NCI-H2107 (cell line): Measurements from ENCODE around the gene ATAD2B.

ENCODE experiments used
- DNase-seq: peaks from one replicate; lab custom pipeline; 2025; lab: John Stamatoyannopoulos, UW

ATAD2B gene

GRCh38 chr2:23700627-23701026, 226.3 kb downstream of the ATAD2B start:
- no peak for DNase-seq

DNA sequence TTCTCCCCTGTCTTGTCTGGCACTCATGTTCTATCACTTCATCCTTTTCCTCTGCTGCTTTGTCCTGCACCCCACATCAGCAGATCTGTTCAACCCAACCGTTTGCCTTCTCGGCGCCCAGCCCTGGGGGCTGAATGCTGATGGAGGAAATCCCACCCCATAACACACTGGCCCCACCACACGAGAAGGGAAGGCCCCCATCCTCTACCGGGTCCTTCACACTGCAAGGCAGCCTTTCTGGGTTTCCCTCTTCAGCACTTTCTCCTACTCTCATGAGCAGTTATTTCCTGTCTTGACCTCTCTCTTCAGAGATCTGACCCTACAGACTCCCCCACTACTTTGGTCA, 227.4 kb downstream of the ATAD2B start:
- DNase-seq, result no peak

GRCh38 chr2:23698721-23699579, 228.0 kb downstream of the ATAD2B start:
- no peak for DNase-seq
